ENCODE results near the gene ADGRG1. TPM values are rescaled to one million over a fixed set of nuclear protein-coding genes. Genes with fewer than 3 reads are reported as not detected.

ADGRG1 gene
- total and polyA plus RNA-seq, 4 donors = 1.2 to 68.4 (median 17.6) TPM

- intact Hi-C loops (cut with DNase I) = no loop called here
- Histone ChIP-seq H3K4me1 (ENCODE audit: control insufficient read depth in 1 of 2, insufficient read depth in 2 of 2, low read length in 2 of 2) (no peaks in the 10 kb centered on the region), H3K27ac (ENCODE audit: low read depth in 1 of 2, low read length in 2 of 2) (no peak overlapping the region), H3K36me3 (ENCODE audit: control insufficient read depth in 1 of 2, insufficient read depth in 2 of 2, low read length in 1 of 2) (no peaks in the 10 kb centered on the region), H3K9me3 (ENCODE audit: control insufficient read depth, low read length) (no peaks in the 10 kb centered on the region), H3K4me3 (ENCODE audit: low read length in 2 of 2) (no peak overlapping the region), H3K27me3 (ENCODE audit: control insufficient read depth in 1 of 2, insufficient read depth in 2 of 2, low read length in 1 of 2) (no peaks in the 10 kb centered on the region)
- ATAC-seq (ENCODE audit: low FRiP score) = no peak
- no peak for DNase-seq
- 83 to 93% methylated on average over 11 of the region's 11 CpGs for WGBS, 2 donors
Measured at GRCh38 chr16:57642160-57643135, 14.0 kb downstream of the ADGRG1 start.

GRCh38 chr16:57643147-57643874 lies 14.9 kb downstream of the ADGRG1 start:
- no peak for ATAC-seq (ENCODE audit: low FRiP score)
- DNase-seq = no peak
- no peaks in the 10 kb centered on the region for H3K9me3 ChIP-seq (ENCODE audit: control insufficient read depth, low read length)
- WGBS, 2 donors = 26 to 31% methylated on average over 7 of the region's 7 CpGs
- intact Hi-C loops (cut with DNase I) = no loop called here
- H3K4me3 ChIP-seq (ENCODE audit: low read length in 2 of 2) = no peak overlapping the region
- no peaks in the 10 kb centered on the region for H3K4me1 ChIP-seq (ENCODE audit: control insufficient read depth in 1 of 2, insufficient read depth in 2 of 2, low read length in 2 of 2)
- no peaks in the 10 kb centered on the region for H3K27me3 ChIP-seq (ENCODE audit: control insufficient read depth in 1 of 2, insufficient read depth in 2 of 2, low read length in 1 of 2)
- H3K36me3 ChIP-seq (ENCODE audit: control insufficient read depth in 1 of 2, insufficient read depth in 2 of 2, low read length in 1 of 2) = no peaks in the 10 kb centered on the region
- H3K27ac ChIP-seq (ENCODE audit: low read depth in 1 of 2, low read length in 2 of 2) = no peak overlapping the region

GRCh38 chr16:57643910-57644309 lies 15.5 kb downstream of the ADGRG1 start:
- no peaks in the 10 kb centered on the region for H3K4me1 ChIP-seq (ENCODE audit: control insufficient read depth in 1 of 2, insufficient read depth in 2 of 2, low read length in 2 of 2)

GRCh38 chr16:57644383-57645014 lies 16.1 kb downstream of the ADGRG1 start:
- no peak overlapping the region for H3K27ac ChIP-seq (ENCODE audit: low read depth in 1 of 2, low read length in 2 of 2)
- no peaks in the 10 kb centered on the region for H3K27me3 ChIP-seq (ENCODE audit: control insufficient read depth in 1 of 2, insufficient read depth in 2 of 2, low read length in 1 of 2)
- ATAC-seq (ENCODE audit: low FRiP score) (no peak), DNase-seq (no peak)
- intact Hi-C loops (cut with DNase I) = loop anchor here (5.0 kb wide), 3 partner anchors 32 to 67 kb away; no protein-coding TSS in a partner anchor
- no peaks in the 10 kb centered on the region for H3K9me3 ChIP-seq (ENCODE audit: control insufficient read depth, low read length)
- WGBS, 2 donors = 91 to 96% methylated on average over 11 of the region's 11 CpGs
- no peaks in the 10 kb centered on the region for H3K4me1 ChIP-seq (ENCODE audit: control insufficient read depth in 1 of 2, insufficient read depth in 2 of 2, low read length in 2 of 2)
- H3K4me3 ChIP-seq (ENCODE audit: low read length in 2 of 2) = no peak overlapping the region
- H3K36me3 ChIP-seq (ENCODE audit: control insufficient read depth in 1 of 2, insufficient read depth in 2 of 2, low read length in 1 of 2) = no peaks in the 10 kb centered on the region

More at GRCh38 chr16:57643910-57644309, 15.5 kb downstream of the ADGRG1 start:
- H3K27ac ChIP-seq (ENCODE audit: low read depth in 1 of 2, low read length in 2 of 2) = no peak overlapping the region
- no peak overlapping the region for H3K4me3 ChIP-seq (ENCODE audit: low read length in 2 of 2)
- H3K27me3 ChIP-seq (ENCODE audit: control insufficient read depth in 1 of 2, insufficient read depth in 2 of 2, low read length in 1 of 2) = no peaks in the 10 kb centered on the region
- no peaks in the 10 kb centered on the region for H3K36me3 ChIP-seq (ENCODE audit: control insufficient read depth in 1 of 2, insufficient read depth in 2 of 2, low read length in 1 of 2)
- no peaks in the 10 kb centered on the region for H3K9me3 ChIP-seq (ENCODE audit: control insufficient read depth, low read length)
- no peak for DNase-seq
- 80 to 85% methylated on average over 9 of the region's 9 CpGs for WGBS, 2 donors
- intact Hi-C loops (cut with DNase I) = no loop called here
- no peak for ATAC-seq (ENCODE audit: low FRiP score)

GRCh38 chr16:57645169-57645568 lies 16.7 kb downstream of the ADGRG1 start:
- no peak overlapping the region for H3K4me3 ChIP-seq (ENCODE audit: low read length in 2 of 2)
- H3K27me3 ChIP-seq (ENCODE audit: control insufficient read depth in 1 of 2, insufficient read depth in 2 of 2, low read length in 1 of 2) = no peaks in the 10 kb centered on the region
- ATAC-seq (ENCODE audit: low FRiP score) (no peak), DNase-seq (no peak)
- WGBS, 2 donors = 69 to 79% methylated on average over 9 to 10 of the region's 10 CpGs
- no peak overlapping the region for H3K27ac ChIP-seq (ENCODE audit: low read depth in 1 of 2, low read length in 2 of 2)
- H3K36me3 ChIP-seq (ENCODE audit: control insufficient read depth in 1 of 2, insufficient read depth in 2 of 2, low read length in 1 of 2) = no peaks in the 10 kb centered on the region
- H3K9me3 ChIP-seq (ENCODE audit: control insufficient read depth, low read length) = no peaks in the 10 kb centered on the region
- H3K4me1 ChIP-seq (ENCODE audit: control insufficient read depth in 1 of 2, insufficient read depth in 2 of 2, low read length in 2 of 2) = no peaks in the 10 kb centered on the region
- intact Hi-C loops (cut with DNase I) = loop anchor here (5.0 kb wide), 3 partner anchors 33 to 68 kb away; no protein-coding TSS in a partner anchor

GRCh38 chr16:57645691-57646387 lies 17.4 kb downstream of the ADGRG1 start:
- DNase-seq = no peak
- 49 to 54% methylated on average over 22 to 24 of the region's 24 CpGs for WGBS, 2 donors
- peak; percentile 52 for ATAC-seq (ENCODE audit: low FRiP score)
- no peaks in the 10 kb centered on the region for H3K36me3 ChIP-seq (ENCODE audit: control insufficient read depth in 1 of 2, insufficient read depth in 2 of 2, low read length in 1 of 2)
- intact Hi-C loops (cut with DNase I) = loop anchor here (5.0 kb wide), 3 partner anchors 34 to 69 kb away; no protein-coding TSS in a partner anchor
- H3K4me3 ChIP-seq (ENCODE audit: low read length in 2 of 2) = no peak overlapping the region
- no peaks in the 10 kb centered on the region for H3K9me3 ChIP-seq (ENCODE audit: control insufficient read depth, low read length)
- H3K4me1 ChIP-seq (ENCODE audit: control insufficient read depth in 1 of 2, insufficient read depth in 2 of 2, low read length in 2 of 2) = no peaks in the 10 kb centered on the region
- H3K27me3 ChIP-seq (ENCODE audit: control insufficient read depth in 1 of 2, insufficient read depth in 2 of 2, low read length in 1 of 2) = no peaks in the 10 kb centered on the region
- H3K27ac ChIP-seq (ENCODE audit: low read depth in 1 of 2, low read length in 2 of 2) = no peak overlapping the region

GRCh38 chr16:57646388-57647039 lies 18.1 kb downstream of the ADGRG1 start:
- H3K4me1 ChIP-seq (ENCODE audit: control insufficient read depth in 1 of 2, insufficient read depth in 2 of 2, low read length in 2 of 2) = no peaks in the 10 kb centered on the region
- intact Hi-C loops (cut with DNase I) = loop anchor here (5.0 kb wide), 3 partner anchors 34 to 69 kb away; no protein-coding TSS in a partner anchor
- H3K4me3 ChIP-seq (ENCODE audit: low read length in 2 of 2) = no peak overlapping the region
- WGBS, 2 donors = 85 to 89% methylated on average over 12 to 14 of the region's 14 CpGs
- H3K36me3 ChIP-seq (ENCODE audit: control insufficient read depth in 1 of 2, insufficient read depth in 2 of 2, low read length in 1 of 2) = no peaks in the 10 kb centered on the region
- peak; percentile 31 for ATAC-seq (ENCODE audit: low FRiP score)
- H3K9me3 ChIP-seq (ENCODE audit: control insufficient read depth, low read length) = no peaks in the 10 kb centered on the region
- no peaks in the 10 kb centered on the region for H3K27me3 ChIP-seq (ENCODE audit: control insufficient read depth in 1 of 2, insufficient read depth in 2 of 2, low read length in 1 of 2)
- no peak overlapping the region for H3K27ac ChIP-seq (ENCODE audit: low read depth in 1 of 2, low read length in 2 of 2)
- DNase-seq = no peak

All from aorta (tissue), 5 donors.